NCI-H82 treated with DMSO at 0.1 percent for 48 hours (cell line): Measurements from ENCODE around the gene HIRA.

Experiments used
- DNase-seq: peaks from one replicate; lab custom pipeline; 2025; ENCODE audit not compliant: unreplicated experiment; lab: John Stamatoyannopoulos, UW

The HIRA gene

GRCh38 chr22:19358195-19358594, 73.3 kb downstream of the HIRA start:
- no peak for DNase-seq

GRCh38 chr22:19357270-19358105, 74.0 kb downstream of the HIRA start:
- no peak for DNase-seq

- DNase-seq: no peak
Observed at GRCh38 chr22:19356708-19357269, 74.7 kb downstream of the HIRA start.

GRCh38 chr22:19355413-19356157, 75.9 kb downstream of the HIRA start:
- no peak for DNase-seq

GRCh38 chr22:19354201-19354600, 77.3 kb downstream of the HIRA start:
- DNase-seq: no peak

- DNase-seq: no peak
Observed at GRCh38 chr22:19353363-19354131, 78.0 kb downstream of the HIRA start.

GRCh38 chr22:19352766-19353165, 78.8 kb downstream of the HIRA start:
- no peak for DNase-seq

GRCh38 chr22:19352217-19352616, 79.3 kb downstream of the HIRA start:
- DNase-seq: no peak

GRCh38 chr22:19351604-19352003, 79.9 kb downstream of the HIRA start:
- no peak for DNase-seq

GRCh38 chr22:19350947-19351346, 80.6 kb downstream of the HIRA start:
- no peak for DNase-seq

GRCh38 chr22:19350476-19350859, 81.1 kb downstream of the HIRA start:
- no peak for DNase-seq

- DNase-seq: no peak
Observed at GRCh38 chr22:19349778-19350475, 81.6 kb downstream of the HIRA start.

GRCh38 chr22:19346677-19347265, 84.8 kb downstream of the HIRA start:
- no peak for DNase-seq

GRCh38 chr22:19344420-19344819, 87.1 kb downstream of the HIRA start:
- no peak for DNase-seq

GRCh38 chr22:19343470-19343869, 88.1 kb downstream of the HIRA start:
- no peak for DNase-seq

- DNase-seq: no peak
Observed at GRCh38 chr22:19341500-19341899, 90.0 kb downstream of the HIRA start.

GRCh38 chr22:19337137-19337536, 94.4 kb downstream of the HIRA start:
- DNase-seq: no peak

- DNase-seq: no peak
Observed at GRCh38 chr22:19336133-19337075, 95.1 kb downstream of the HIRA start.

GRCh38 chr22:19331975-19332374, 99.6 kb downstream of the HIRA start:
- no peak for DNase-seq
